Small intestine (tissue), 16 donors: ENCODE data around the gene HGF. TPM values are rescaled to one million over a fixed set of nuclear protein-coding genes. Genes with fewer than 3 reads are reported as not detected.
"Not testable (repeated sequence)": the region's sequence is repeated elsewhere in the genome, so short reads cannot be mapped to it uniquely, and the experiment has no call there.

Experiments
- DNase-seq, 2 donors: peaks; one replicate each; pipeline versions ENCODE4 v3.0.0 to v3.0.0-alpha.2; 2013
- FAIRE-seq: peaks from 2 replicates; lab custom pipeline; 2012; peaks lifted over from hg19 to GRCh38; lab: Jason Lieb, UNC
- H3K27ac ChIP-seq, 3 donors: one replicate each; pipeline ENCODE4 v1.5.1; 2013; ENCODE audit warnings: low read length in 2 of 3, mild to moderate bottlenecking in 2 of 3, control low read depth in 1 of 3, inconsistent platforms in 1 of 3, low read depth in 1 of 3, moderate library complexity in 1 of 3
- H3K27me3 ChIP-seq, 3 donors: one replicate each; pipeline ENCODE4 v1.6.1; 2013; ENCODE audit warnings: low read length in 3 of 3, inconsistent platforms in 1 of 3; ENCODE audit not compliant: control insufficient read depth in 3 of 3, insufficient read depth in 3 of 3
- H3K36me3 ChIP-seq, 3 donors: one replicate each; pipeline ENCODE4 v1.6.1; 2013; ENCODE audit warnings: low read length in 3 of 3, inconsistent platforms in 1 of 3, low read depth in 1 of 3, mild to moderate bottlenecking in 1 of 3, moderate library complexity in 1 of 3; ENCODE audit not compliant: control insufficient read depth in 3 of 3, insufficient read depth in 2 of 3
- H3K4me1 ChIP-seq, 3 donors: one replicate each; pipeline ENCODE4 v1.6.1; 2013; ENCODE audit warnings: low read length in 2 of 3, inconsistent platforms in 1 of 3, low read depth in 1 of 3, mild to moderate bottlenecking in 1 of 3, moderate library complexity in 1 of 3; ENCODE audit not compliant: control insufficient read depth in 3 of 3, insufficient read depth in 2 of 3
- H3K4me3 ChIP-seq, 3 donors: one replicate each; pipeline ENCODE4 v1.5.1; 2013; ENCODE audit warnings: low read length in 3 of 3, control low read depth in 1 of 3, inconsistent platforms in 1 of 3, low read depth in 1 of 3, mild to moderate bottlenecking in 1 of 3, moderate library complexity in 1 of 3
- H3K9me3 ChIP-seq, 2 donors: one replicate each; pipeline ENCODE4 v1.6.1; 2013; ENCODE audit warnings: low read depth in 1 of 2, low read length in 1 of 2; ENCODE audit not compliant: control insufficient read depth in 2 of 2, insufficient read depth in 1 of 2
- WGBS, 3 donors: extraction: QIAGEN DNeasy Blood & Tissue Kit; methylation state at CpG; one replicate each; pipeline ENCODE4 v1.1.7; 2013; 5-methylcytosine and 5-hydroxymethylcytosine counted together
- long read RNA-seq, 10 donors: transcript quantifications; one replicate each; lab custom pipeline, GENCODE V29; 2026
- polyA plus RNA-seq, 4 donors: library from polyadenylated mRNA; stranded (reverse) in 3 of 4; unstranded in 1 of 4; fragments of 200-250 nt in 3 of 4; fragments of 120-200 nt in 1 of 4; gene quantifications; one replicate each; pipeline versions ENCODE4 v1.2.1 to v1.2.3, GENCODE V29; 2013
- donor health status: healthy with polysubstance abuse.
- donor health status: control.
- donor health status: control.
- donor health status: Bipolar disorder and iron deficiency.
- donor health status: healthy.

HGF gene
- 1 to 10 TPM in 2 of 4 donors, under 1 TPM in 1, not detected in 1; under 0.01 to 1.4 (median 1.2) TPM for polyA plus RNA-seq
- long read RNA-seq, donor 1: 0 reads
- long read RNA-seq, donor 2: 0 reads
- long read RNA-seq, donor 3: 0 reads
- long read RNA-seq, donor 4: 0 reads
- long read RNA-seq, donor 5: 0 reads
- long read RNA-seq, donor 6: 0 reads
- long read RNA-seq, donor 7: 0 reads
- long read RNA-seq, donor 8: 0 reads
- long read RNA-seq, donor 9: 0 reads
- long read RNA-seq, donor 10, partial matches to known transcripts: 0 of 1 reads
- long read RNA-seq, donor 10, other reads (novel, unspliced or antisense): 0 of 1 reads

GRCh38 chr7:81769891-81770727 is at the start of gene HGF:
HGF (minus strand) TSS chr7:81770047; CDS start chr7:81769971, 76 bp downstream.
- DNase-seq: peak in 1 of 2 donors; percentile 18
- Histone ChIP-seq H3K9me3 (no peaks in the 10 kb centered on the region), H3K4me3 (peak within 1 kb of the TSS in 1 of 3 donors; percentile 24), H3K27ac (peak within 1 kb of the TSS in 1 of 3 donors; percentile 48), H3K4me1 (no peaks in the 10 kb centered on the region), H3K27me3 (peaks cover 0 to 3% (median 0%) of the 10 kb centered on the region in 3 donors), H3K36me3 (no peaks in the 10 kb centered on the region)
- no peak for FAIRE-seq
- WGBS, 3 donors: 20 to 36% (median 25%) methylated on average over 15 of the region's 15 CpGs

- H3K36me3 ChIP-seq: no peaks in the 10 kb centered on the region
- no peaks in the 10 kb centered on the region for H3K9me3 ChIP-seq
- DNase-seq (no peak), FAIRE-seq (no peak)
- 23 to 37% (median 35%) methylated on average over 3 of the region's 3 CpGs for WGBS, 3 donors
- H3K27ac ChIP-seq: no peak overlapping the region
- H3K27me3 ChIP-seq: no peaks in the 10 kb centered on the region
- H3K4me3 ChIP-seq: no peak overlapping the region
- H3K4me1 ChIP-seq: no peaks in the 10 kb centered on the region
Measured at GRCh38 chr7:81816312-81816711, 46.5 kb upstream of the HGF start.

GRCh38 chr7:81812866-81813476 is 43.1 kb upstream of the HGF start:
- not testable (repeated sequence) for H3K4me1 ChIP-seq, H3K9me3 ChIP-seq, H3K27me3 ChIP-seq, DNase-seq, FAIRE-seq, H3K4me3 ChIP-seq, H3K36me3 ChIP-seq, H3K27ac ChIP-seq
- 63 to 77% (median 71%) methylated on average over 3 of the region's 3 CpGs for WGBS, 3 donors

- Histone ChIP-seq H3K4me3 (no peak overlapping the region), H3K4me1 (no peaks in the 10 kb centered on the region), H3K9me3 (no peaks in the 10 kb centered on the region), H3K27me3 (no peaks in the 10 kb centered on the region), H3K36me3 (no peaks in the 10 kb centered on the region), H3K27ac (no peak overlapping the region)
- FAIRE-seq (no peak), DNase-seq (no peak)
- 30 to 82% (median 76%) methylated on average over 1 to 5 of the region's 5 CpGs for WGBS, 3 donors
Measured at GRCh38 chr7:81811956-81812865, 42.4 kb upstream of the HGF start.

GRCh38 chr7:81810476-81811155 is 40.8 kb upstream of the HGF start:
- H3K9me3 ChIP-seq: no peaks in the 10 kb centered on the region
- H3K27me3 ChIP-seq: no peaks in the 10 kb centered on the region
- no peaks in the 10 kb centered on the region for H3K36me3 ChIP-seq
- DNase-seq (no peak), FAIRE-seq (no peak)
- no peak overlapping the region for H3K27ac ChIP-seq
- WGBS, 3 donors: 75 to 80% (median 75%) methylated on average over 6 of the region's 6 CpGs
- H3K4me1 ChIP-seq: no peaks in the 10 kb centered on the region
- H3K4me3 ChIP-seq: no peak overlapping the region

- not testable (repeated sequence) for FAIRE-seq, DNase-seq, H3K4me3 ChIP-seq, H3K4me1 ChIP-seq, H3K36me3 ChIP-seq, H3K9me3 ChIP-seq, H3K27ac ChIP-seq, H3K27me3 ChIP-seq
Measured at GRCh38 chr7:81808310-81808709, 38.5 kb upstream of the HGF start.

GRCh38 chr7:81803267-81803666 is 33.4 kb upstream of the HGF start:
- H3K9me3 ChIP-seq: no peaks in the 10 kb centered on the region
- no peaks in the 10 kb centered on the region for H3K27me3 ChIP-seq
- H3K27ac ChIP-seq: no peak overlapping the region
- H3K36me3 ChIP-seq: no peaks in the 10 kb centered on the region
- DNase-seq (no peak), FAIRE-seq (no peak)
- no peaks in the 10 kb centered on the region for H3K4me1 ChIP-seq
- WGBS, 3 donors: 27 to 51% (median 36%) methylated on average over 5 of the region's 5 CpGs
- no peak overlapping the region for H3K4me3 ChIP-seq
